Endothelial cell of hepatic sinusoid (primary cell): Measurements from ENCODE around the gene NOVA2.

ENCODE experiments used
- in situ Hi-C: cut with HindIII; loops from 2 replicates; pipeline ENCODE4 v1.10.0; 2017; ENCODE audit warnings: low sequenced_read_pairs

Gene NOVA2, protein sequence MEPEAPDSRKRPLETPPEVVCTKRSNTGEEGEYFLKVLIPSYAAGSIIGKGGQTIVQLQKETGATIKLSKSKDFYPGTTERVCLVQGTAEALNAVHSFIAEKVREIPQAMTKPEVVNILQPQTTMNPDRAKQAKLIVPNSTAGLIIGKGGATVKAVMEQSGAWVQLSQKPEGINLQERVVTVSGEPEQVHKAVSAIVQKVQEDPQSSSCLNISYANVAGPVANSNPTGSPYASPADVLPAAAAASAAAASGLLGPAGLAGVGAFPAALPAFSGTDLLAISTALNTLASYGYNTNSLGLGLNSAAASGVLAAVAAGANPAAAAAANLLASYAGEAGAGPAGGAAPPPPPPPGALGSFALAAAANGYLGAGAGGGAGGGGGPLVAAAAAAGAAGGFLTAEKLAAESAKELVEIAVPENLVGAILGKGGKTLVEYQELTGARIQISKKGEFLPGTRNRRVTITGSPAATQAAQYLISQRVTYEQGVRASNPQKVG

DNA sequence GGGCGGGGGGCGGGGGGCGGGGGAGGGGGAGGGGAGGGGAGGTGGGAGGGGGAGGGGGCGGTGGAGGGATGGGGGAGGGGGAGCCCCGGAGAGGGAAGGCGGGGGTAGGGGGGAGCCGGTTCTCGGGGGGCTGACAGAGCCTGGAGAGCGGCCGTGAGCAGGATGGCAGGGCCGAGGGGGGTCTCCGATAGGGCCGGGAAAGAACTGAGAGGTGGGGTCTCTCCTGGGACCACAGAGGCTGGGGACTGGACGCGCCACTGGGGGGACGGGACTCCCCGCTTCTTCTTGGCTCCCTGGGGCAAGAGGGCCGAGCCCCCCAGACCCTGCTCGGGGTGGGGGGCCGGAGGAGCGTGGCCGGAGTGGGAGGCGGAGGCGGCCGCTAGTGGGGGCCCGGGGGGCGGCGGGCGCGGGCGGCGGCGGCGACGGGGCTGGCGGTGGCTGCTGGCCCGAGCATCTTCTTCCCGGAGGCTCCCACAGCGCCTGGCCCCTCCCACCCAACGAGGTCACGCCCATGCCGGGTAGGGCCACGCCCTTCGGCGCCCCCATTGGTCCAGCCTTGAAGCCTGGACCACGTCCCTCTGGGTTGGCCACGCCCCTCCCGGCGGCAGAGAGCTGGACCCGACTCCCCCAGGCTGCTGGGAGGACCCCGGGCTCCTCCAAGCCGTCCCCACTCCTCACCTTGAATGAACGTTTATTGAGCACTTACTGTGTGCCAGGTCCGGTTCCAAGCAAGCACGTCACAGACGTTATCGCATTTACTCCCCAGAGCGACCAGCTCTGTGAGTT lies at the start of gene NOVA2:
TSS of gene NOVA2 (minus strand) at position 313 of the 786 bp plus-strand sequence. CDS start 514 bp downstream, outside the sequence.
- in situ Hi-C loops = no loop called here

DNA sequence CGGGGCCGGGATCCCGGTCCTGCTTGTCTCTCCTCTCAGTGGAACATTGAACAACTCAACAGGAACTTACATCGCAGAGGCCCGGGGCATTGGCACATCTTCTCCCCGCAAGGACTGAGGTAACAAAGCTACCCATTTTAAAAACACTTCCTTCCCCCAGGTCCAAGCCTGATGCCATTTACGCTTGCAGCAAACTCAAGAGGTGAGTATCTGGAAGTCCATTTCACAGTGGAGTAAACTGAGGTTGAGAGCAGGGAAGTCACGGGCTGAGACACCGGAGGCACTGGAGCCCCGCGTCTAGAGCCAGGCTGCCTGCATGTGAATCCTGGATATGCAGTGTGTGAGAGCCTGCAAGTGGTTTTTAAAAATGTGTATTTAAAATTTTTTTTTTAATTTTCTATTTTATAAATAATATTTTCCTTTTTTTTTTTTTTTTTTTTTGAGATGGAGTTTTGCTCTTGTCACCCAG lies 49.7 kb upstream of the NOVA2 start:
- in situ Hi-C loops = no loop called here

DNA sequence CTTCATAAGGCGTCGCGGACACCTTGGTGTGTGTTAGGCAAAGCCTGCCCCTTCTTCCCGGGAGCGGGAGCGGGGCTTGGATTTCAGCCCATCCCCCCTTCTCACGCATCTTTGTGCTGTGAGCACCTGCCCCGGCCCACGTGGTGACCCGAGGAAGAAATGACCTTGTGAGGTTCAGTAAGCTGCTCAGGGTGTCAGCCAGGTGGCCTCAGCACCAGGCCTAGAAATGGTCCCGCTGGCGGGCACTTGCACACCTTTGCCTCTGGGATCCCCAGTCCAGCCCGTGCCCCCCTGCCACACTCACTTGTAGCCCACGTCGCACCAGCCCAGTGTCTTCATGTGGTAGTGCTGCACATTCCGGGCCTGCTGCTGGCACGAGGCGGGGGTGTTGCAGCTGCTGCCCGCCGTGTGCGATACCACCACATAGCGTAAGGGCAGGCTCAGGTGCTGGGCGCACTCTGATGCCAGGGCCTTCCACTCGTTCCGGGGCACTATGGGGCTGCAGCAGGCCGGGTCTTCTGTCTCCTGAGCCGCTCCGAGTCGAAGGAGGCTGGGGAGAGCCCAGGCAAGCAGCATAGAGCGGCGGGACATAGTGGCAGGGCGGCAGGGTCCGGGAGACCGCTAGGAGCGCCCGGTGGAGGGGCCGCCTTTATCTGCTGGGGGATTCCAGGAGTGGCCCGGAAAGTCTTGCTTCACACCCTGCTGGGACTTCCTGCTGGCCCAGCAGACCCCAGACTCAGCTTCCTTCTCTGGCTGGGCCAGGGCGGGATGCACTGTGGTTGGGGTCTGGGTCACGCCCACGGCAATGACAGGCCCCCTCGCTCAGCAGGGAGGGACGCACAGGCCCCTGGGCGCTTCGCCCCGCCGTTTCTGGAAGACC lies 49.0 kb upstream of the NOVA2 start, which contains the start of gene PGLYRP1:
TSS of gene PGLYRP1 (minus strand) at position 623 of the 880 bp plus-strand sequence. CDS start at position 591, 32 bp downstream.
- in situ Hi-C loops = no loop called here

DNA sequence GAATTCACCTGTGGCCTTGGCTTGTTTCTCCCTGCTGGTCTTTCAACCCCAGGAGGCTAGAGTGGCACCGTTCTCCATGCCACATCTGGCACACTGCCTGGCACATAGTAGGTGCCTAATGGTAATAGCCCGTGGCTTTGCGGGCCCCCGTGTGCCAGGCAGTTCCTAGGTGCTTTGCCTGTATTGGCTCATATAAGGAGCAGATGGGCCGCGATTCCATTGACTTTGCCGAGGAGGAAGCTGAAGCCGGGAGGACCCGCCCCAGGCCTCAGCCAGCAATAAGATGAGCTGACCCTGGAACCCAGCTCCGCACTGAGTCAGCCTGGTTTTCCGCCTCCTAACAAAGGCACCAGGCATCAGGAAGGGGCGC lies 48.4 kb upstream of the NOVA2 start:
- in situ Hi-C loops = no loop called here

DNA sequence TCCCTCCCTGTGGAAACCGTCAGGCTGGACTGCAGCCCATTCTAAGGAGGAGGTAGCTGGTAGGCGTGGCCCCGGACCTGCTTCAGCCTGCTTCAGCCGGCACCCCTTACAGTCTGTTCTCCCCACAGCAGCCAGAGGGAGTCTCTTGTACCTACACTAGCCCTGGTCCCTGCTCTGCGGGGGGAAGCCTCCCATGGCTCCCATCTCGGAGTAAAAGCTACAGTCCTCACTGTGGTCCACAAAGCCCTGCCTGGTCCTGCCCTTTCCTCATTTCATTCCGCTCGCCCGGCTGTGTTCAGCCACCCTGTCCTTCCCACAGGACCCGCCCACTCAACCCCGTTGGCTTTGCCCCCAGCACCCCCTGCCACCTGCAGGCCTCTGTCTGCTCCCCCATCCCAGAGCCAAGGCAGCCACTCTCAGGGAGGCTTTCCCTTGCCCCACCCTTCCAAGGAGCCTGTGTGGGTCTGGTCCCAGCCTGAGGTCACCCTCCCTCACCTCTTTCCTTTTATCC lies 47.9 kb upstream of the NOVA2 start:
- in situ Hi-C loops = no loop called here

DNA sequence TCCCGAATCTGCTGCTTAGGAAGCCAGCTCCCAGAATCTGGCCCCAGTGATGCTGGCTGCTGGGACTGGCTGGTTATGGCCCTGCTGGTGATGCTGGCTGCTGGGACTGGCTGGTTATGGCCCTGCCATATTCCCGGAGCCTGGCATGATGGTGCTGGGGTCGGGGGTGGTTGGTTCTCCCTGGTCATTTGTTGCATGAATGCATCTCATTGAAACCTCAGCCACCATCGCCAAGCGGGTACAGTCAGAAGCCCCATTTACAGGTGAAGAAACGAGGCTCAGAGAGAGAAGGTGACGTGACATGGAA lies 47.1 kb upstream of the NOVA2 start:
- in situ Hi-C loops = no loop called here

DNA sequence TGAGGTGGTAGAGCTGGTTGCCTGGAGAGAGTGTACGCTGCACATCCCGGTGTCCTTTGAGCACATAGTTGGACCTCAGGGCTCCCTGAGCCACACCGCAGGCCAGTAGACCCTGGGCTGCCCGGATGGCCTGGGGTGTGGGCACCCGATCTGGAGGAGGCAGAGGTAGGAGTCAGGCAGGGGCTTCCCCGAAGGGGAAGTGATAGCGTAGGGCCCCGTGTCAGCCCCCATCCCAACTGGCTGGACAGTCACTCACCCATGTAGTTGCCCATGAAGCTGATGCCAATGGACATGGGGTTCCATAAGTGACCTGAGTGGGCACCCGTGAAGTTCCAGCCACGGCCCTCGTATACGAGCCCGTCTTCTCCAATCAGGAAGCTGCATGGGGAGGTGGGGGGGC lies 45.6 kb upstream of the NOVA2 start:
- in situ Hi-C loops = loop anchor here (5.0 kb wide), 1 partner anchor 92 kb away; no protein-coding TSS in a partner anchor

DNA sequence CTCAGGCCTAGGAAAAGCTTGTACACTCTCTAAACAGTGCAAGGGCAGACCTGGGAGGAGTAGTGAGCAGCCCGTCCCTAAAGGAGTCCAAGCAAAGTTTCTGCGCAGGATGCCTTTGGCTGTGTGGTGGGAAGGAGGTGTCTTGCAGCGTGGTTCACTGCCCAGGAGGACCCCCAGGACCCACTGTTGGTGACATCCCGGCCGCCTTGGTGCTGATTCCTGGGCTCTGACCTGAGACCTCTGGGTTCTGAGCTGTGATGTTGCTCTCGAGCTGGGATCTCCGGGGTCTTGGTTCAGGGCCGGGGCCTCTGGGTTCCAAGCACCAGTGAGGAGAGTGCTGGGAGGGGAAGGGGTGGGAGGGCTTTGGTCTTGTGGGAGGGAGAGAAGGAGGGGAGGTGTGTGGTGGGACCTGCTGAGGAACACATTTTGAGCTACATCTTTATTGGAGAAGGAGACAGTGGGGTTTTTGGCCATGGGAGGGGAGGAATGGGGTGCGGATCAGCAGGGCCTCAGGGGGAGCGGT lies 45.1 kb upstream of the NOVA2 start:
- in situ Hi-C loops = loop anchor here (5.0 kb wide), 1 partner anchor 91 kb away; no protein-coding TSS in a partner anchor

DNA sequence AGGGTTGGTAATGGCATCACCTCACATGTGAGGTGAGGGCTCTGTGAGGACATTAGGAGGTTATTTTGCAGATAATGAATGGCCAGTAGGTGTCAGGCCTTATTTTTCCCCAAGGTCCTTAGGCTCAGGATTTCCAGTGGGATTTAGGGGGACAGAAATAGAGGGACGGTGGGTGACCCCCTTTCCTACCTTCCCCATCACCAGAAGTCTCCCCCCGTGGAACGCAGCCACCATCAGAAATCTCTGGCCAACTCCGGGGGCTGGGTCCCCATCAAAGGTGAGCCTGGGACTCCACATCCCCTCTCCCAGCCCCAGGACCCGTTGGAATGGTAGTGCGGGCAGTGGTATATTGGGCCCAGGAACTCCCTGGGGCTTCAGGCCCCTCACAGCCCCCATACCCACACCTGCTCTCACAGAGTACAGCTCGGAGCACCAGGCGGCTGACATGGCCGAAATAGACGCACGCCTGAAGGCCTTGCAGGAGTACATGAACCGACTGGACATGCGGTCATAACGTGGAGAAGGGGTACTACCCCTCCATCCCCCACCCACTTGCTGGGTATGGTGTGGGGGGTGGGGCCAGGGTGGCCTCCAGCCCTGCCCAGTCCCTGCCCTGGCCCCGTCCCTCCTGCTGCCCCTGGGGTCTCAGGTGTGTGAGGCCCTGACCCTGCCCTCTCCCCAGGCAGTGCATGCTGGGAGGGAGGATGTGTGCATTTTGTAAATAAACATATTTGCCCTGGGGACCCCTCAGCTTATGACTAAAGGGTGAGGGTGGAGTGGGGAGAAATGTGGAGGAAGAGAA lies 44.4 kb upstream of the NOVA2 start:
- in situ Hi-C loops = loop anchor here (5.0 kb wide), 1 partner anchor 91 kb away; no protein-coding TSS in a partner anchor

DNA sequence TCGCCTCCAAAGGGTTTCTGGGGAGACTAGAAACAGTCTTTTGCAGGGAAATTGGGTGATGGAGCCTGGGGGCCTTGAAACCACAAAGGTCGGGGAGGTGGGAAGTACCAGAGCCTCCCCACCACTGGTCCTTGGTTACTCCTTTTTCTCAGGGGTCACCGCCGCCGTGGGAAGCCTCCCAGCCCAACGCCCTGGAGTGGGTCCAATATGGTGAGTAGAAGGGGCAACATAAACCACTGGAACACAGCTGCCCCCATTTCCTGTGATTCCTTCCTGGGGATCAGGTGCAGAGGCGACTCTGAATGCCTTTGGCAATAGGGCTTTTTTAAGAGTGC lies 43.4 kb upstream of the NOVA2 start:
- in situ Hi-C loops = loop anchor here (5.0 kb wide), 1 partner anchor 90 kb away; no protein-coding TSS in a partner anchor

DNA sequence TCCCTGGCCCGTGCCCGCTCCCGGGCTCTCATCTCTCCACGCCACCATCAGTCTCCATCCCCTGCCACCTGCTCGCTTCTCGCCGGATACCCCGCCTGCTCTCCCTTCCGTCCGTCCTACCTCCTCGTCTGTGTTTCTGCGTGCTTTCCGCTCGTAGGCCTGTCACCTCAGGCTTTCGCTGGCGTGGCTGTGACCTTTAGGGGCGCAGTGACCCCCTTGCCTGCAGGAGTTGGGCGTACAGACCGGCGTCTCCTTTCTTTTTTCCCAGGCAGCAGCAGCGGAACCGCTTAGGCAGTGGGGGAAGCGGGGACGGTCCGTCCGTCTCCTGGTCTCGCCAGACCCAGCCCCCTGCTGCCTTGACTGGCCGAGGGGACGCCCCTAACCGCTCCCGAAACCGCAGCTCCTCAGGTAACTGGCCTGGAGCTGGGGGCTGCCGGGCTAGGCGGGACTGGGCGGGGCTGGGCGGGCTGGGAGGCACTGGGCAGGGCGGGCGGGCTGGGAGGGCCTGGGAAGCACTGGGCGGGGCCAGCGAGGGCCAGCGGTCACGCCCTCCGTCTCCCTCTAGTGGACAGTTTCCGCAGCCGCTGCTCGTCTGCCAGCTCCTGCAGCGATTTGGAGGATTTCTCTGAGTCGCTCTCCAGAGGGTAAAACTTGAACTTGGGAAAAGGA lies 42.9 kb upstream of the NOVA2 start:
- in situ Hi-C loops = loop anchor here (5.0 kb wide), 1 partner anchor 89 kb away; no protein-coding TSS in a partner anchor

DNA sequence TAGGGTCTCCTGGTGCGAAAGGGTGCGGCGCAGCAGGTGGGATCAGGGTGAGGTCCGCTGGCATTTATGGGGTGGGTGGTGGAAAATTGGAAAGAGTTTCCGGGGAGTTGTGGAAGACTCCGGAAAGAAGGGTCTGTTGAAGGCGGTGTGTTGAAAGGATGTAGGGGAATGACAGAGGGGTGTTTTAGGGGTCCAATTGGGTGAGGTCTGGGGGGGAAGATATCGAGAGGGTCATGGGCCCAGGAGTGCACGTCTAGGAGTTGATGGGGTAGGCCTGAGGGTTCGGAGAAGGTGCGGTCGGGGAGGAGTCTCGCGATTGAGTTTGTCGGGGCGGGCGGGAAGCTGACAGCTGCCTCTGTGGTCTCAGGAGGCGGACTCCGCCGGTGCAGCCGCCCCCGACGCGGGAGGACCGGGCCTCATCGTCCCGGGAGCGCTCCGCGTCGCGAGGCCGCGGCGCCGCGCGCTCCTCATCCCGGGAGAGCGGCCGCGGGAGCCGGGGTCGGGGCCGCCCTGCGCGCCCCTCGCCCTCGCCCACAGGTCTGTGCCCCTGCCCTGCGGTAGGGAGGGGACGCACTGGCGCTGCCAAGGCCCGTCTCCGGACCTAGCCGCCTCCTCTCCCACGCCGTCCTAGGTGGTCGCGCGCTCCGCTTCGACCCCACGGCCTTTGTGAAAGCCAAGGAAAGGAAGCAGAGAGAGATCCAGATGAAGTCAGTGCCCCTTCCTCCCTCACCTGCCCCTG lies 42.2 kb upstream of the NOVA2 start:
- in situ Hi-C loops = loop anchor here (5.0 kb wide), 1 partner anchor 89 kb away; no protein-coding TSS in a partner anchor

DNA sequence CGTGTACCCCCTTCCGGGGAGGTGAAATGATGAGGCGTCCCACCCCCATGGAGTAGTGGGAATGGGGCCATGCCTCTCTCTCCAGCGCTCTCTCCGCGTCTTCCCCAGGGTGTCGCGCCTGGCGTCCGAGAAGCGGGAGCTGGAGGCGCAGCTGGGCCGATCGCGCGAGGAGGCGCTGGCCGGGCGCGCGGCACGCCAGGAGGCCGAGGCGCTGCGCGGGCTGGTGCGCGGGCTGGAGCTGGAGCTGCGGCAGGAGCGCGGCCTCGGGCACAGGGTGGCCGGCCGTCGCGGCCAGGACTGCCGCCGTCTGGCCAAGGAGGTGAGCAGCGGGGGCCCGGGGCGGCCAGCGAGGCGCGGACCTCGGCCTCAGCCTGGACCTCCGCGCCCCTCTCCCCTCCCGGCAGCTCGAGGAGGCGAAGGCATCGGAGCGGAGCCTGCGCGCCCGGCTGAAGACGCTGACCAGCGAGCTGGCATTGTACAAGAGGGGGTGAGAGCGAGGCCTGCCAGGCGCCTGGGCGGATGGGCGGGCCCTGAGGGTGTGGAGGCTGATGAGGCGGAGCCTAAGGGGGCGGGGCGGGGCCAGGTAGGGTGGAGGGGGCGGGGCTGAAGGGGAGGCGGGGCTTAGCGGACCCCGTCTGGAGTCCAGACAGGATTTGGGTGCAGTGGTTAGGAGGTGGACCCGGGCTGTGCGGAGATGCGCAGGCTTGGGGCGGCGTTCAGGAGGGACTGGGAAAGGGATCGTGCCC lies 41.4 kb upstream of the NOVA2 start:
- in situ Hi-C loops = loop anchor here (5.0 kb wide), 1 partner anchor 88 kb away; no protein-coding TSS in a partner anchor

DNA sequence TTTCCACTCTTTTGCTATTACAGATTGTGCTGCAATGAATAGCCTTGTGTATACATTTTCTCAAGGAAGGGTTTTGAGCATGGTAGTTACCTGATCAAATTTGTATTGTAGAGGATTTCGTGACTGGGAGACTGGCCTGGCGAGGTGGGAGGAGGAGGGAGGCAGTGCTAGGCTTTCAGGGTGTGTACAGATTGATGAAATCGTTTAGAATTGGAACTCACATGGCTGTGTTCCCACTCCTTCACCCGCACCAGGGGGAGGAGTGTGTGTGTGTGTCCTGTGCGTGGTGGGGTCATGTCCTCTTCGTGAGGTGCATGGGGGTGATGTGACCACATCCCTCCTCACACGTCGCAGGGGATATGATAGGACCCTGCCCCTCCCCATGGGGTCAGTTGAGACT lies 40.9 kb upstream of the NOVA2 start:
- in situ Hi-C loops = no loop called here

DNA sequence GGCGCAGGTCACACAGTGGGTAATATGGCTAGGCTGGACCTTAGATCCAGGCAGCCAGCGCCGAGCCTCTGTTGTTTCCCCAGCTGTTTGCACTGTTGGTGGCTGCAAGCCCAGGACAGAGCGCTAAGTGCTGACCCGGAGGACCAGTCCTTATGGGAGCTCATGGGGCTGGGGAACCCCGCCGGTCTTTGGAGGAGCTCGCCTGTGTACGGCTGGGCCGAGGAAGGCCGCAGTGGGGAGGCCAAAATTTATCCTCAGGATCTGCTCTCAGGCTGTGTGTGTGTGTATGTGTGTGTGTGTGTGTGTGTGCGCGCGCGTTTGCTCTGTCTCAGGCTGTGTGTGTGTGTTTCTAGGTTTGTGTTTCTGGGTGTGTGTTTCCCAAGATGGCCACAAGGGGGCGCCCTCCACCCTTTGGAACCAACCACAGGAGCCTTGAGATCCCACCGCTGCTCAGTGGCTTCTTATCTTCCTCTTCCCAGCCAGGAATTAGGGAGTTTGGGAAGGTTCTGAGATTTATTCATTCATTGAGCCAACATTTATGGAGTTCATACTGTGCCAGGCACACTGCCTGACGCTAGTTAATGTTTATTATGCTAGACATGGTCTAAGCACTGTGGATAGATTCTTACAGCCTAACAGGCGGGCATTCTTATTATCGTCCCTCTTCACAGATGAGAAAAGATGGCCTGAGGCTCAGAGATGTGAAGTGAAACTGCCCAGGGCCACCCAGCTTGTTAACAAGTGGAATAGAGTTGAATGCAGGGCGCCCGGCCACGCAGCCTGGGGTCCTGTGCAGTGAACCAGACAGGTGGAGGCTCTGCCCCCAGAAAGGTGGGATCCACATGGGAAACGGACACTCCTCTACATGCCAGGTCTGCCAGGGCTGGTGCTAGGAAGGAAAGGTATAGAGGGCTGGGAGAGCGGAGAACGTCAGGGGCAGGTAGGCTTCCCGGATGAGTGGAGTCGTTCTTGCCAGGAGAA lies 36.2 kb upstream of the NOVA2 start:
- in situ Hi-C loops = no loop called here

DNA sequence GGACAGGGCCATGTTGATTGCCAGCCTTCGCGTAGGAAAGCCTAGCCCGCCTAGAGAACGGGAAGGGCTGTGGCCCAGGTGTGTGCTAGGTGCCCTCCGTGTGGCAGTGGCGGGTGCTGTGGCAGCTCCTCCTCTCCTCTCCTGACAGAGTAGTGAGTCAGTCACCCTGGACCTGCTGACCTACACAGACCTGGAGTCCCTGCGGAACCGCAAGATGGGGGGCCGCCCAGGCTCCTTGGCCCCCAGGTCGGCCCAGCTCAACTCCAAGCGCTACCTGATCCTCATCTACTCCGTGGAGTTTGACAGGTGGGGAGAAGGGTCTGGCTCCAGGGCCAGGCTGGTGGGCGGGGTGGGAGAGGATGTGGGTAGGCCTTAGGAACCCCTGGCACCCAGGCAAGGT lies 32.7 kb upstream of the NOVA2 start:
- in situ Hi-C loops = no loop called here
